Measurements from ENCODE around the gene SS18L1.

GRCh38 chr20:62097881-62098407, 45.6 kb upstream of the SS18L1 start:
- TF ChIP-seq ZNF416 (CRISPR knock-in tag; IDR thresholded peaks at IDR 0.05), result no peak
- no peak for TF ChIP-seq KAT7 (CRISPR knock-in tag; IDR thresholded peaks at IDR 0.05; ENCODE audit: borderline replicate concordance)
- no peak for TF ChIP-seq CTCF (IDR thresholded peaks at IDR 0.05)

All from WTC11 (cell line).